CD4-positive, alpha-beta T cell treated with Interleukin-17A for 4 hours (primary cell): ENCODE results near the gene KLK15.
A peak's percentile ranks its signal among the peaks of the same experiment; 100 is the strongest.
"Not testable (repeated sequence)": the region's sequence is repeated elsewhere in the genome, so short reads cannot be mapped to it uniquely, and the experiment has no call there.

Source experiments
- DNase-seq: peaks from one replicate; pipeline ENCODE4 v3.0.0-alpha.2; 2020; ENCODE audit warnings: mixed read lengths

The KLK15 gene

GRCh38 chr19:50820086-50820485, 13.3 kb downstream of the KLK15 start:
- no peak for DNase-seq

GRCh38 chr19:50819636-50820035, 13.7 kb downstream of the KLK15 start:
- no peak for DNase-seq

- DNase-seq: no peak
Observed at GRCh38 chr19:50818859-50819472, 14.4 kb downstream of the KLK15 start.

GRCh38 chr19:50817941-50818858, 15.2 kb downstream of the KLK15 start:
- peak; percentile 49 for DNase-seq

GRCh38 chr19:50815439-50815838, 17.9 kb downstream of the KLK15 start:
- no peak for DNase-seq

GRCh38 chr19:50814883-50815282, 18.5 kb downstream of the KLK15 start:
- no peak for DNase-seq

- DNase-seq: no peak
Observed at GRCh38 chr19:50812474-50812873, 20.9 kb downstream of the KLK15 start.

- not testable (repeated sequence) for DNase-seq
Observed at GRCh38 chr19:50811622-50812238, 21.6 kb downstream of the KLK15 start.

- DNase-seq: no peak
Observed at GRCh38 chr19:50808856-50809255, 24.5 kb downstream of the KLK15 start.

- peak; percentile 98 for DNase-seq
Observed at GRCh38 chr19:50804420-50805272, 28.7 kb downstream of the KLK15 start.

- DNase-seq: peak; percentile 10
Observed at GRCh38 chr19:50803633-50804419, 29.5 kb downstream of the KLK15 start.

- DNase-seq: no peak
Observed at GRCh38 chr19:50801107-50801506, 32.3 kb downstream of the KLK15 start.

- DNase-seq: no peak
Observed at GRCh38 chr19:50799547-50799851, 33.9 kb downstream of the KLK15 start.

GRCh38 chr19:50798659-50799546, 34.5 kb downstream of the KLK15 start:
- DNase-seq: no peak

GRCh38 chr19:50797781-50798658, 35.4 kb downstream of the KLK15 start:
- DNase-seq: no peak

- DNase-seq: no peak
Observed at GRCh38 chr19:50797429-50797780, 36.0 kb downstream of the KLK15 start.

GRCh38 chr19:50796634-50797428, 36.5 kb downstream of the KLK15 start:
- DNase-seq: no peak

GRCh38 chr19:50796128-50796633, 37.2 kb downstream of the KLK15 start:
- DNase-seq: no peak

- DNase-seq: no peak
Observed at GRCh38 chr19:50795664-50796073, 37.7 kb downstream of the KLK15 start.
